ENCODE measurements around the gene IGF1.
"Not testable (repeated sequence)": the region's sequence is repeated elsewhere in the genome, so short reads cannot be mapped to it uniquely, and the experiment has no call there.

IGF1 gene

DNA sequence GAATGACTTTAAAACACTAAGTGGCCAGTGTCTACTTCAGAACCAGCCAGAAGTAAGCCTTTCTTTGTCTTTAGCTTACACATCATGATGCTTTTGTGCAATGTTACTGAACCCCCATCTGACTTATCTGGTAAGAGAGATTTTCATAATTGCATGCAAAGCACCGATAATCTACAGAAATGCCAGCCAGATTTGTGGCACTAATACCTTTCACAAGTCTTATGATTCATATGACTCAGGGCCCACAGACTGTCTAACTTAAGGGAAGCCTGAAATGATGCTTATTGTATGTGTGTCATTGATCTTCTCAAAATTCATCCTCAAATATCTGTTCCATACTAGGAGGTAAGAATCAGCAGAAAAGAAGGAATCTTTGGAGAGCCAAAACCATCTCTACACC lies 18.0 kb downstream of the IGF1 start:
- no peak for DNase-seq (ENCODE audit: low read depth in 2 of 2)

DNA sequence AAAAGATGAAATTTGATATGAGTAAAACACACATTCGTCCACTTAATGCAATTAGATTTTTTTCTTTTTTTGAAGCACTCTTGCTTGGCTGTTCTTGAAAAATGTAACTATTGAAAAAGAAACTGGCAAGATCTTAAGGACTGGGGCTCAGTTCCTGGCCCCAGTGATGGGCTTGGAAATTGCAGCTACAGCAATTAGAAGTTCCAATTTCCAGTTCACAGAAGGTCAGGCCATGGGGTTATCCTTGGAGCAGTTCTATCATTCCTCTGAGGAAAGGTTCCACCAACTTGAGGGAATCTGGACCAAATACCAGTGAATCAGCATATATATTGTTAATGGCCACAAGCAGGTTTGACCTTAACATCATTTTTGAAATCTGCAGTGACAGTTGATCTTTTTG lies 18.9 kb downstream of the IGF1 start:
- DNase-seq (ENCODE audit: low read depth in 2 of 2) = no peak

DNA sequence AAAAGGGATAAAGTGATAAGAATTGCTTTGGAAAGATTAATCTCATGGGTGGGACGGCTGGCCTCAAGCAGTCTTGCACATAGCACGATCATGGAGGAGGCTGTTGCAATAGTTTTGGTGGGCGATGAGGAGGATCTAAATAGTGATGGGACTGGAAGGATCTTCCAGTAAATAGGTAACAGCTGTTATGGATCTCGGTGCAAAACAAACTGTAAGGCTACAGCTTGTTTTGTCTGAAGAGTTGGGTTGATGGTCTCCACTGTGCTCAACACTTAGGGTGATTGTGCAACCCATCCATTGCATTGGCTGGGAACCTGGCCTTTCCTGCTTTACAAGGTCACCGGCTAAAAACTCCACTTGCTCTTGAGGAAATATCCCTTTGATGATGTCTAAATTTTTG lies 21.0 kb downstream of the IGF1 start:
- DNase-seq (ENCODE audit: low read depth in 2 of 2) = no peak

DNA sequence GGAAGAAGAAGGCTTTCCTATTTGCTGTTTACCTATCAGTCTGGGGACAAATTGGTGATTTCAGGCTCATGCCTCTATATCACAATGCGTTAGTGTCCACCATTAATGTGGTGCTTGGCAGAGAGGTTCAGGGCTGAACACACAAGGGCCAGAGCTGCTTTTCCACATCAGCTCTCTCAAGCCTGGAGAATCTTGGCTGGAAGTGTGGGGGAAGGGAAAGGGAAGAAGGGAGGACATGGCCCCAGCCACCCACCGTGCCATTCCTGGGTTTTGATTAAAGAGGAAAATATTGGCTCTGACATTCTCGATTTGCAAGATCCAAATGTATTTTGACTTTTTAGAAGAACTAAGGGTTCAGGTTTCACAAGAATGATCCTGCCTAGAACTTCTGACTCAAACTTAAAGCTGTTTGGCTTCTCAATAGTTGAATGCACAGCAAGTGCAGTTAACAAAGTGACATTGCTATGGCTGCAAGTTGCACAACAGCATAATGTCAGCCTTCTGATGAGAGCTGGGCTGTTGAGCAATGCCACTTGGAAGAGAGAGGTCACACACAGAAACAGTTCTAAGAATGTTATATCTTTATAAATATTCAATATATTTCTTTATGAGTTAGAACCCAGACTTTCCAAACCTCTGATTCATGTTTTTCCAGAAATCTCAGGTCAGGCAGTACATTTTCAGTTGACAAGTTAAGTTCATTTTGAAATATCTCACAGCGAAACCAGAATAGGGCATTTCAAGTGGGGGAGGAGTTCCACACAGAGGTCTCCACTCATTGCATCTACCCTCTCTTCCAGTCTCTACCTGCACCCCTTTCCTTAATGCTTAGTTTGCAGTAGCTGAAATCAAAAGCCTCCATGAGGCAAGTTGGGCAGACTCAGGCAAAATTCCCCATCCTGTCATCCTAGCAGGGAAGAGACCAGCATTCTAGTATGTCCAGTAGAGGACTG lies 25.3 kb downstream of the IGF1 start:
- no peak for DNase-seq (ENCODE audit: low read depth in 2 of 2)

DNA sequence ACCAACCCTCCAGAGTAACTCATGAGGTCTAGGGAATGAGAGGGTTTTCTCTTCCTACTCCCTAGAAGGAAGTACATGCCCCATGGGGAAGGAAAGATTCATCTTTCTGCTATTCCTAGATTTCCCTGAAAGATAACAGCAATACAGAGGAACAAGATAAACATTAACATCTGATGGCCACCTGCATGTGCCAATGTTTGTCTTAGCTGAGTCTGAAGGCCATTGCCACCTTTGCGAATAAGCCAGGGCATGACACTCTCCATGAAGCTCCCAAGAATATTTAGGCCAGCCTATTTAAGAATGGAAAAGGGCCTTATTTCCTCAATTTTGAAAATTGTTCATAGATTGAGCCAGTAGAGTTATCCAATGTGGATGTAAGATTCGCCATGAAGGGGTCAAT lies 26.0 kb downstream of the IGF1 start:
- no peak for DNase-seq (ENCODE audit: low read depth in 2 of 2)

DNA sequence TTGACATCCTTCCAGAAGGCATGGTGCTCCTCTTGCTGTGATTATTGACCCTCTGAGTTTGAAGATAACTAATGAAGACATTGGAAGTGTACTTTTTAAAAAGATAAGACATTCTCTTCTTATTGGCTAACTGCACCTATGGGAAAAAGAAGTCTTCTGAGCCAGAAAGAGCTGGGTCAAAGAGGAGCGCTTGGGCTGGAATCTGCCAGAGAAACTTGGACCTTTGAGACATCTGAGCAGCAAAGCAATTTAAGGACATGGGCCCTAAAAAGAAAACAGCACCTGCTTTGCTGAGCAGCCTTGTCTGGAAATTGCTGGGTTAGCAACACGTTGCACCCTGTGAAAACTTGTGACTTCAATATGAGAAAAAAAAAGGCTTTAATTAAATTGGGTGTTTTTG lies 27.8 kb downstream of the IGF1 start:
- DNase-seq (ENCODE audit: low read depth in 2 of 2) = no peak

DNA sequence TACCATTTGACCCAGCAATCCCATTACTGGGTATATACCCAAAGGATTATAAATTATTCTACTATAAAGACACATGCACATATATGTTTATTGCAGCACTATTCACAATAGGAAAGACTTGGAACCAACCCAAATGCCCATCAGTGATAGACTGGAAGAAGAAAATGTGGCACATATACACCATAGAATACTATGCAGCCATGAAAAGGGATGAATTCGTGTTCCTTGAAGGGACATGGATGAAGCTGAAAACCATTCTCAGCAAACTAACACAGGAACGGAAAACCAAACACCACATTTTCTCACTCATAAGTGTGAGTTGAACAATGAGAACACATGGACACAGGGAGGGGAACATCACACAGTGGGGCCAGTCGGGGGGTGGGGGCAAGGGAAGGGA lies 31.3 kb downstream of the IGF1 start:
- not testable (repeated sequence) for DNase-seq (ENCODE audit: low read depth in 2 of 2)

DNA sequence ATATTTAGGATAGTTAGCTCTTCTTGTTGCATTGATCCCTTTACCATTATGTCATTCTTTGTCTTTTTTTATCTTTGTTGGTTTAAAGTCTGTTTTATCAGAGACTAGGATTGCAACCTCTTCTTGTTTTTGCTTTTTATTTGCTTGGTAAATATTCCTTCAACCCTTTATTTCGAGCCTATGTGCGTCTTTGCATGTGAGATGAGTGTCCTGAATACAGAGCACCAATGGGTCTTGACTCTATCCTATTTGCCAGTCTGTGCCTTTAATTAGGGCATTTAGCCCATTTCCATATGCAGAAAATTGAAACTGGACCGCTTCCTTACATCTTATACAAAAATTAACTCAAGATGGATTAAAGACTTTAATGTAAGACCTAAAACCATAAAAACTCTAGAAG lies 32.9 kb downstream of the IGF1 start:
- not testable (repeated sequence) for DNase-seq (ENCODE audit: low read depth in 2 of 2)

DNA sequence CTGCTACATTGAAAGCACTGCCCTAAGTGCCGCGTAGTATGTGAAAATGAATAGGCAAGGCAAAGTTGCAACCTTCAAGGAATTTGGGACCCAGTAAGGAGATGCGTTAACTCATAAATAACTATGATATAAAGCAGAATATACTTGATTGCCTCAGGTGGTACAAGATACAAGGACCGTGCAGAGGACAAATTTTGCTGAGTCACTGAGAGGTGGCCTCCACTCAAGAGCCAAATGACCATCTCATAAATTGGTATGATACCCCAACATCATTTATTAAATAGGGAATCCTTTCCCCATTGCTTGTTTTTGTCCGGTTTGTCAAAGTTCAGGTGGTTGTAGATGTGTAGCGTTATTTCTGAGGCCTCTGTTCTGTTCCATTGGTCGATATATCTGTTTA lies 35.7 kb downstream of the IGF1 start:
- no peak for DNase-seq (ENCODE audit: low read depth in 2 of 2)

DNA sequence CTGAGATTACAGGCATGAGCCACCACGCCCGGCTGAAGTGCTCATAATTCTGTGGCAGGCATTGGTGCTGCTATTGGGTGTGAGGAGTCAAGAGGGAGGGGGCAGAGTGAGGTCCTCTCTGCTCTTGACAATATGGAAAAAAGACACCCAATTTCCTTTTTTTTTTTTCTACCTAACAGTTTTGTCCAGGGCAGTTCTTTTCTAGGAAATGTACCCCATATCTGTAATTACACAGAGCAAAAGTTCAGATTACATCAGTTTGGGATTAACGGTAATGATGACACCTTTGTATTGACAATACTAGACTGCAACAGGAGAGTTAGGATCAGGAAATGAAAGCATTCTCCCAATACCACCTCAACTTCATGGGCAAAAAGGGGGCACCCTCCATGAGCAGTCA lies 36.3 kb downstream of the IGF1 start:
- DNase-seq (ENCODE audit: low read depth in 2 of 2) = no peak

DNA sequence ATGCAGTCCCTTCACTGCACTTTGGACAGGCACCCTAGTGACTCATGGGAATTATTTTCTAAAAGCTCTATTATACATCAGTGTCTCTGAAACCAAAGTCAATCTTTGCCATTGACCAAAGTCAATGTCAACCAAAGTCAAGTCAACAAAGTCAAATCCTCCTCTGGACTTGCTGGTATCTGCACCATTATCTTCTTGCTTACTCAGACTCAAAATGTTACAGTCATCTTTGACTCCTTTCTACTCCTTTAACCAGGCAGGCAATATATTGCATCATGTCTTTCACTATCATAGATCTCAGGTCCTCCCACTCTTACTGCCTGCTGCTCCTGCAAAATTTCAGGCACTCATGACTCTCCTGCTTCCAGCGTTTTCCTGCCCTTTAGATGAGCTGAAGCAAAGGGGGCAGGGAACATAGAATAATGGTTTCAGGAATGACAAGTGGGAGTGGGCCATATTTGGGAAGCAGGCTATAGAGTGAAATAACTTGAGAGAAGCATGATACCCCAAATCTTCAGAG lies 39.2 kb downstream of the IGF1 start:
- DNase-seq (ENCODE audit: low read depth in 2 of 2) = no peak

DNA sequence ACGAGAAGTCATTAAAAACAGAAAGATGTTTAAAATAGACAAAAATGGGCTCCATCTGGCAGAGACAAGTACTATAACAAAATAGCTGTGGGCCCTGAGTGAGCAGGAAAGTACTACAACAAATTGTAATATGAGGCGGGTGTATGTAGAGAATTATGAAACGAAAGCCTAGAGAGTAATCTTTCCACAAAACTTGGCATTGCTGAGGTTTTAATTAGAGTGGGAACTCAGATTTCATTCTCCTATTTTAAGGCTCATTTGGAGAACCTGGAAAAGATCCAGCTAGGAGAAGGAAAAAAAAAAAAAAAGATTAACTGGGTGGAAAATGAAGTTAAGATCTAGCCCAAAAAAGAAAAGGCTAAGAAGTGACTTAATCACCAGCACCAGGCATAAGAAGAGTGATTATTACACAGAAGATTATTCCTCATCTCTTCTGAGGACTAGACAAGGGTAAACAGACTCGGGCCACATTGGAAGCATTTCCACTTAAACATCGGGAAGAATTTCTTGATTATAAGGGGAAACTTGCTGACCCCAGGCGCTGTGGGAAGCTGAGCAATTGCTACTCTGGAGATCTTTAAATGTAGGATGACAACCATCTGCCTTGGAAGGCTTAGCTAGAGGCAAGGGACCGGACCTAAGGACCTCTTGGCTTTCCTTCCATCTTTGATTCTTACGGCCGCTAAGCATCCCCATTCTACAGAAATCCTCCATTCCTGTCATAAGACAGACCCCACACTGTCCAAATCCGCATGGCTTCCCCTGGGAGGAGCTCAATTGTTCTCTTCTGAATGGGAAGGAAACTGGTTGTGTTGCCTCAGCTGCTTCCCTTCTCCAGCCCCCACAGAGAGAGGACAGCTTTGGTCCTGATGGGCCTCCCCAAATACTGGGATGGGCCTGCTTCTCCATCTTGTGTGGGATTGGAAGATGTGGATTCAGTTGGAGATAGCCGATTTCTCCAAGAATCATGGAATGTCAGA lies 40.6 kb downstream of the IGF1 start:
- no peak for DNase-seq (ENCODE audit: low read depth in 2 of 2)

DNA sequence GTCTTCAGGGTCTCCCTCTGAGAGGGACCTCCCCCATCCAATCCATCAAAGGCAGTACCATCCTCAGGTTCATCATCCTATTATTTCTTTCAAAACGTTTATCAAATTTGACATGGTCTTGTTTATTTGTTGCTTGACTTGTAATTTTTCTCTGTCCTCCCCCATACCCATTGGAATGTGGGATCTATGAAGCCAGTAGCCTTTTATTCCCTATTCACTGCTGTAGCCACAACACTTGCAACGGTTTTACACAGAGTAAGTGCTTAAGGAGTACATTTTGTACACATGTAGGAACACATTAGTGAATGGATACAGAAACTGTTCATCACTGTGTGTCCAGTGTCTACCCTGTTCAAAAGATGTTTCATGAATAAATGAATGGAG lies 41.5 kb downstream of the IGF1 start:
- no peak for DNase-seq (ENCODE audit: low read depth in 2 of 2)

DNA sequence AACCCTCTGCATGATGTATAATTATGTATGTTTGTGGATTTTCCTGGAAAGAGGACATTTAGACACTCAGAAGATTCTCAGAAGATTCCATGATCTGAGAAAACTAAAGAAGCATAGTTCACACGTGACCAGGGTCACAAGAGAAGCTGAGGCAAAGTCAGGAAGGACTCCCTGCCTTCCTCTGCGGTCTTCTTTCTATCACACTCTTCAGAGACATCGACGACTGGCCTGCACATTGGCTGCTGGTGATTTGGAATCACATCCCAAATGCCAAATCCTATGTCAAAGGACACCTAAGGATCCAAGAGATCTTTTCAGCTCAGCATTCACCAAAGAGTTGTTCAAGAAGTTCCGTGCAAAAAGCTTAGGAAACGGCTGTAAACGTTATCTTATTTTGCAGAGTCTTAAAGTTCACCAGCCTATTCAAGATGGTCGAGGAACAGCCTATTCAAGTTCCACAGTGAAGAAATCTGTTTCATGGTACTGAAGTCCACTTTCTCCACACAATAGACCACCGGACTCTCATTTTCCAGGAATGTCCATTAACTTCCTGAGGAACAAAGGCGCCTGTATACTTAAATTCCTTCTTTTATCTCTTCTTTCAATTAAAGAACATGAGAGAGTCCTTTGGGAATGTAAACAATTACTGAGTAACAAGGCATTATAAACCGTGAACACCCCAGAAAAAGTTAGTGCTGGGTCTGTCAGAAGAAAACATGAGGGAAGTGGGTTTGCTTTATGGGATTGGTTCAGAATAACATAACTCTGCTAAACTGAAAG lies 42.1 kb downstream of the IGF1 start:
- no peak for DNase-seq (ENCODE audit: low read depth in 2 of 2)

DNA sequence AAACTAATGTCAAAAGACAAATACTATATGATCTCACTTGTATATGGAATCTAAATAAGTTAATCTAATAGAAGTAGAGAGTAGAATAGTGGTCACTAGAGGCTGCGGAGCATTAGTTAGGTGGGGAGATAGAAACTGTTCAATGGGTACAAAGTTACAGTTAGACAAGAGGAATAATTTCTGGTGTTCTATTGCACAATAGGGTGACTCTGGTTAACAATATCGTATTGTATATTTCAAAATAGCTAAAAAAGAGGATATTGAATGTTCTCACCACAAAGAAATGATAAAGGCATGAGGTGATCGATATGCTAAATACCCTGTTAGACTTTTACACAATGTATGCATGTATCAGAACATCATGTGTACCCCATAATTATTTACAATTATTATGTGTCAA lies 42.9 kb downstream of the IGF1 start:
- no peak for DNase-seq (ENCODE audit: low read depth in 2 of 2)

DNA sequence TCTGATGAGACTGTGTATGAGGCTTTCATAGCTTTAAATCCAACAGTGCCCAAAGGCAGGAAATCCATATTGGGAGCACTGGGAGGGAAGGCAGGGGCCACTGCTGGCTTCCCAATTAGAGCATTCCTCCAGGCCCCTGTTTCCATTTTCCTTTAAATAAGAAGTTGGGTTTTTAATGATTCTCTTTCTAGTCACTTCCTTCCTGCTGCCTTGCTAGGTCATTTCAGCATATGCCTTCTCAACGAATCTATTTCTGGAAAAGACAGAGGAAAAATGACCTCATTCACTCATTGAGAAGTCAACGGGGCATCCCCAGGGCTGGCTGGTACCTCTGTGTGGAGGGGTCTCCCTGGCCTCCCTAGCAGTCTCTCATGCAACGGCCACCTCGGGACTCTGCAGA lies 43.5 kb downstream of the IGF1 start:
- DNase-seq (ENCODE audit: low read depth in 2 of 2) = no peak

DNA sequence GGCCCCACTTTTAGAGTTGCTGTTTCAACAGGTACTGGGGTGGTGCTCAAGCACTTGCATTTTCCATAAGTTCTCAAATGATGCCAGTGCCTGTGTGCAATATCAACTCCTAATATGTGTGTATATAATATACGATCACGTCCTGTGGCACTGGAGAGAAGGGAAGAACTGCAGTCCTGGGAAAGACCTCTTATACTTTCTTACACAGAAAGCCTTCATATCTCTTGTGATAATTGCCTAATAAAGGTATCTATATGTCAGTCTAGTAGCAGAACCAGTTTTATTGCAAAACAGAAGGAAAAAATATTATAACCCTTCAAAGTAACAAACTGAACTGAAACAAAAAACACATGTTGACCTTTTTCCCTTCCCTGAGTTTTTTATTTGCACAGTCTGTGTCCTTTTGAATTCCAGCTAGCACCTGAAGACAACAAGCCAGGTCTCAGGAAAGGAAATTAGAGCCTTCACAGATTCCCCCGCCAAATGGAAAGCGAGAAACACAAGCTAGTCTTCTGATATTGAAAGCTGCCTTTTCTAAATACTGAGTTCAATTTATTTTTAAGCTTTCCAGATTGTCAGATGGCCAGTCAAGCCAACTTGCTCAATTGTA lies 44.4 kb downstream of the IGF1 start:
- no peak for DNase-seq (ENCODE audit: low read depth in 2 of 2)

DNA sequence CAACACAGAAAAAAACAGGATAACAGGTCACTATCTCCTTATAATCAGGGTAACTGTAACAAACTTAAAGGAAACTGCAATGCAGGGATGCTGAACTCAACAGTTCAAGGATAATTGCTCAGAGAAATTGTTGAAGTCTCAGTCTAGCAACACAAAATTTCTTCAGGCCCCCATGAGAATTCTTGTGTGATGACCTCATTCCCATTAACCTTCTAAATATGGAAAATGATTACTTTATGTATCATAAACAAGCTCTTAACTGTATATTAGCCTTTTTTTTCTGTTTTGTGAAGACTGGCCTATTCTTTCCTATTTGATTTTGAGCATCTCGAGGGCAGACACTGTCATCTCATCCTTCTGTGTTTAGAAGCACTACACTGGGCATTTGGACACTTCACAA lies 47.1 kb downstream of the IGF1 start:
- DNase-seq (ENCODE audit: low read depth in 2 of 2) = no peak

DNA sequence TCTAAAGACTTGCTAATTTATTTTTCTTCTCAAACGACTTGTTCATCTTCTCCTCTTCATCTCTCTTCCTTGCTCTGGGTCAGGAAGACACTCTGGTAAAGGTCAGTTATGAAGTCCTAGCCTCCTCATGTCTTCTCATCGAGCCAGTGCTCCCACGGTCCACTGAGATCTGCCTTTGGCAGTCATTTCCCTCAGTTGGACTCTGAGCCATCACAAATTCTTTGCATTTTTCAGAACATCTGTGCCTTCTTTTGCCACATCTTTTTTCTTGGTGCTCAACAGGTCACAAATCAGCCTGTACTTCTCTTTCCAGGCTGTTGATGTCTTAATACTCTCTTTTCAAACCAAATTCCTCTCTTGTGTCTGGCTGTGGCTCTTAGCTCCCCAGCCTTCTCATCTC lies 49.7 kb downstream of the IGF1 start:
- DNase-seq (ENCODE audit: low read depth in 2 of 2) = no peak

DNA sequence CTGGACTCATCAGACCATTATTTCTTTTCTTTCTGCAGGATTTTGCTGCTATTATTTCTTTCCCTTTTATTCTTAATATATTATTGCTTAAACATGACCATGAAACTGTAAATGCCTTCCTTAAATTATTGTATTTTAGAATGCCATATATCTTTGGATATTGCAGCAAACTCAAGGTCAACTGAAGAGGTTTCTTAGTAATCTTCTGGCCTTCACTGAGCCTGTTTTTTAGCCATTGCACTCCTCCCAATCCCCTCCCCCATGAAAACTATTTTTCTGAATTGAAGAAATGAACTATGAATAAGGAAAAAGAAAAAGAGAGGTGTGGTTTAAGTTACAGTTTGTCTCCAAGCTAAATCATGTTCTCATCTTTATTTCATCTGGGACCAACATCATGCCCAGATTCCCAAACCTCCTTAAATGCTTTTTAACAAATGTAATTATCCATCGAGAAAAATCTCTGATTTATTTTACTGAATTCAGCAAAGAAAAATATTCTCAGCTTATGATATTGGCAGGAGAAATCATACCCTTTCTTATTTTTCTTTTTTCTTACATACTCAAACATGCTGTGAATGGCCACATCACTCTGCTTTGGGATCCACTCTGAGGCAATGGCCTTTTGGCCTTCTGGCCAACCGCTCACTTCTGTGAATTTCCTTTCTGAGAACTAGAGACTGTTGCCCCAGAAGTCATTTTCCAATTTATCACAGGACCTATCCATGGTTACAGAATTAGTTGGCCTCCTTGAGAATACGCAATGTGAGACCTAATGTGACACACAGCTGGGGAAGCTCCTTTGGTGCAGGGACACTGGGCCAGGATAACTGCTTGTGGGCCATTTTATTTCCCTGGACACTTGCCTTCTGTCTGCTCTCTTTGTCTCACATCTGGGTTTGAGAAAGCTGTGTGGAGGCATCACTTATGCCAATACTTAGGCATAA lies 50.9 kb downstream of the IGF1 start:
- no peak for DNase-seq (ENCODE audit: low read depth in 2 of 2)

Measured in fibroblast of skin of left quadriceps (primary cell).